Measurements from ENCODE around the gene AFAP1.

DNA sequence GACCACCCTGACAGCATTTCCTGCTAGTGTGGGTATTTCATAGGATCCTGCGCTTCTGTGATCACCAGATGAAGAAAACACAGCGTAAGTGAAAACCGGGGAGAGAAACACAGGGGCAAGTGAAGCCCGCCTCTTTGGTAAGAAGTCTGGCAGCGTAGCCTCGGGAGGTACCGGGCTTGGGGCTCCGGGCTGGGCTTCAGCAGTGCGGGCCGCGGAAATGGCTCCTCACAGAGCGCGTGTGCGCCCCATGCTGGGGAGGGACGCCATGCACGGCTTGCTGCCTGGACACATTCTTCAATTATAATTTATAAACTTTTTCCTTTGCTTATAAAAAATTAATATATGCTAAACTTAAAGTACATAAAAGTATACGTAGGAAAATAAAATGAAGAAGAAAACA lies 151.5 kb downstream of the AFAP1 start:
- no peak for TF ChIP-seq POLR2A (IDR thresholded peaks at IDR 0.05)
- TF ChIP-seq, protein P1, sequence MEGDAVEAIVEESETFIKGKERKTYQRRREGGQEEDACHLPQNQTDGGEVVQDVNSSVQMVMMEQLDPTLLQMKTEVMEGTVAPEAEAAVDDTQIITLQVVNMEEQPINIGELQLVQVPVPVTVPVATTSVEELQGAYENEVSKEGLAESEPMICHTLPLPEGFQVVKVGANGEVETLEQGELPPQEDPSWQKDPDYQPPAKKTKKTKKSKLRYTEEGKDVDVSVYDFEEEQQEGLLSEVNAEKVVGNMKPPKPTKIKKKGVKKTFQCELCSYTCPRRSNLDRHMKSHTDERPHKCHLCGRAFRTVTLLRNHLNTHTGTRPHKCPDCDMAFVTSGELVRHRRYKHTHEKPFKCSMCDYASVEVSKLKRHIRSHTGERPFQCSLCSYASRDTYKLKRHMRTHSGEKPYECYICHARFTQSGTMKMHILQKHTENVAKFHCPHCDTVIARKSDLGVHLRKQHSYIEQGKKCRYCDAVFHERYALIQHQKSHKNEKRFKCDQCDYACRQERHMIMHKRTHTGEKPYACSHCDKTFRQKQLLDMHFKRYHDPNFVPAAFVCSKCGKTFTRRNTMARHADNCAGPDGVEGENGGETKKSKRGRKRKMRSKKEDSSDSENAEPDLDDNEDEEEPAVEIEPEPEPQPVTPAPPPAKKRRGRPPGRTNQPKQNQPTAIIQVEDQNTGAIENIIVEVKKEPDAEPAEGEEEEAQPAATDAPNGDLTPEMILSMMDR (IDR thresholded peaks at IDR 0.05) = no peak
